Vagina (tissue), 2 donors: ENCODE data around the gene CERS2. TPM values are rescaled to one million over a fixed set of nuclear protein-coding genes. Genes with fewer than 3 reads are reported as not detected.

Source experiments
- DNase-seq, 2 donors: peaks; one replicate each; pipeline ENCODE4 v3.0.0-alpha.2; 2017; ENCODE audit errors: extremely low spot score in 2 of 2
- H3K27ac ChIP-seq: fragments of 200-600 bp; sonication (generic); one replicate; pipeline ENCODE4 v1.5.1; 2019
- H3K27me3 ChIP-seq: fragments of 200-600 bp; sonication (generic); one replicate; pipeline ENCODE4 v1.5.1; 2019
- H3K36me3 ChIP-seq, 2 donors: fragments of 200-600 bp; sonication (generic); one replicate each; pipeline ENCODE4 v1.5.1; 2017 to 2019
- H3K4me1 ChIP-seq: fragments of 200-600 bp; sonication (generic); one replicate; pipeline ENCODE4 v1.5.1; 2019
- H3K4me3 ChIP-seq, 2 donors: fragments of 200-600 bp; sonication (generic); 1 replicate in 1 of 2; 2 replicates in 1 of 2; pipeline ENCODE4 v1.5.1; 2016 to 2019
- H3K9me3 ChIP-seq: fragments of 200-600 bp; sonication (generic); one replicate; pipeline ENCODE4 v1.5.1; 2019
- POLR2A ChIP-seq, 2 donors: fragments of 450-650 bp; IDR thresholded peaks; one replicate each; pipeline ENCODE4 v1.6.1; 2017; ENCODE audit warnings: antibody characterized with exemption in 2 of 2, mild to moderate bottlenecking in 2 of 2, moderate library complexity in 2 of 2
- POLR2AphosphoS5 ChIP-seq, 2 donors: sonication (generic); formaldehyde crosslinking; IDR thresholded peaks; one replicate each; pipeline ENCODE4 v1.9.0; 2017; ENCODE audit warnings: antibody characterized with exemption in 2 of 2, mild to moderate bottlenecking in 2 of 2, low read depth in 1 of 2; ENCODE audit not compliant: insufficient read depth in 1 of 2
- intact Hi-C: fragments of 100-400 bp; cut with DNase I; formaldehyde crosslinking; loops from one replicate; pipeline ENCODE4 v1.15.1; 2023
- total RNA-seq: library from RNA; depleted of rRNA; stranded (reverse); fragments of >200 nt; gene quantifications from one replicate; pipeline ENCODE4 v1.2.3, GENCODE V29; 2016
- TF ChIP-seq, protein P1 (sequence below), 3 experiments: fragments of 450-650 bp in 2 of 3; fragments of 200-600 bp in 1 of 3; sonication (generic) in 1 of 3; IDR thresholded peaks; one replicate each; pipeline ENCODE4 v1.5.1; 2017 to 2019; ENCODE audit warnings: antibody characterized with exemption in 3 of 3, mild to moderate bottlenecking in 2 of 3, moderate library complexity in 2 of 3

CERS2 gene
- total RNA-seq, 1 donor from 2014 or later: 86.4 TPM

- DNase-seq: no peak
- TF ChIP-seq, protein P1, sequence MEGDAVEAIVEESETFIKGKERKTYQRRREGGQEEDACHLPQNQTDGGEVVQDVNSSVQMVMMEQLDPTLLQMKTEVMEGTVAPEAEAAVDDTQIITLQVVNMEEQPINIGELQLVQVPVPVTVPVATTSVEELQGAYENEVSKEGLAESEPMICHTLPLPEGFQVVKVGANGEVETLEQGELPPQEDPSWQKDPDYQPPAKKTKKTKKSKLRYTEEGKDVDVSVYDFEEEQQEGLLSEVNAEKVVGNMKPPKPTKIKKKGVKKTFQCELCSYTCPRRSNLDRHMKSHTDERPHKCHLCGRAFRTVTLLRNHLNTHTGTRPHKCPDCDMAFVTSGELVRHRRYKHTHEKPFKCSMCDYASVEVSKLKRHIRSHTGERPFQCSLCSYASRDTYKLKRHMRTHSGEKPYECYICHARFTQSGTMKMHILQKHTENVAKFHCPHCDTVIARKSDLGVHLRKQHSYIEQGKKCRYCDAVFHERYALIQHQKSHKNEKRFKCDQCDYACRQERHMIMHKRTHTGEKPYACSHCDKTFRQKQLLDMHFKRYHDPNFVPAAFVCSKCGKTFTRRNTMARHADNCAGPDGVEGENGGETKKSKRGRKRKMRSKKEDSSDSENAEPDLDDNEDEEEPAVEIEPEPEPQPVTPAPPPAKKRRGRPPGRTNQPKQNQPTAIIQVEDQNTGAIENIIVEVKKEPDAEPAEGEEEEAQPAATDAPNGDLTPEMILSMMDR (IDR thresholded peaks at IDR 0.05): no peak
- peak in 1 of 2 donors; percentile 2 for TF ChIP-seq POLR2A (IDR thresholded peaks at IDR 0.05)
- TF ChIP-seq POLR2AphosphoS5 (IDR thresholded peaks at IDR 0.05; ENCODE audit: insufficient read depth in 1 of 2, low read depth in 1 of 2): no peak
- intact Hi-C loops: no loop called here
- Histone ChIP-seq H3K9me3 (no peaks in the 10 kb centered on the region), H3K27ac (no peak overlapping the region), H3K4me1 (peaks cover 13% of the 10 kb centered on the region), H3K4me3 (no peak overlapping the region), H3K27me3 (no peaks in the 10 kb centered on the region), H3K36me3 (peaks cover 0 to 10% of the 10 kb centered on the region in 2 donors)
These were observed 18.0 kb upstream of the CERS2 start for GRCh38 chr1:150992626-150993025.

GRCh38 chr1:150987924-150988323, 13.3 kb upstream of the CERS2 start:
- no peaks in the 10 kb centered on the region for H3K9me3 ChIP-seq
- intact Hi-C loops: no loop called here
- no peaks in the 10 kb centered on the region for H3K4me1 ChIP-seq
- no peaks in the 10 kb centered on the region for H3K36me3 ChIP-seq
- DNase-seq: no peak
- H3K27ac ChIP-seq: no peak overlapping the region
- no peak overlapping the region for H3K4me3 ChIP-seq
- H3K27me3 ChIP-seq: no peaks in the 10 kb centered on the region
- TF ChIP-seq POLR2A (IDR thresholded peaks at IDR 0.05) (no peak), POLR2AphosphoS5 (IDR thresholded peaks at IDR 0.05; ENCODE audit: insufficient read depth in 1 of 2, low read depth in 1 of 2) (no peak)
- TF ChIP-seq, protein P1 (IDR thresholded peaks at IDR 0.05): no peak

GRCh38 chr1:150985179-150985825, 10.7 kb upstream of the CERS2 start:
- no peaks in the 10 kb centered on the region for H3K9me3 ChIP-seq
- no peaks in the 10 kb centered on the region for H3K27me3 ChIP-seq
- TF ChIP-seq, protein P1 (IDR thresholded peaks at IDR 0.05): no peak
- TF ChIP-seq POLR2AphosphoS5 (IDR thresholded peaks at IDR 0.05; ENCODE audit: insufficient read depth in 1 of 2, low read depth in 1 of 2) (no peak), POLR2A (IDR thresholded peaks at IDR 0.05) (no peak)
- DNase-seq: no peak
- intact Hi-C loops: no loop called here
- H3K4me1 ChIP-seq: no peaks in the 10 kb centered on the region
- H3K27ac ChIP-seq: no peak overlapping the region
- H3K4me3 ChIP-seq: no peak overlapping the region
- no peaks in the 10 kb centered on the region for H3K36me3 ChIP-seq

GRCh38 chr1:150981805-150982712, 7.4 kb upstream of the CERS2 start, which contains the start of gene ANXA9:
ANXA9 (plus strand) TSS chr1:150982292; CDS start chr1:150983106, 814 bp downstream.
- H3K4me1 ChIP-seq: peaks cover 22% of the 10 kb centered on the region
- no peaks in the 10 kb centered on the region for H3K27me3 ChIP-seq
- no peaks in the 10 kb centered on the region for H3K9me3 ChIP-seq
- intact Hi-C loops: no loop called here
- H3K27ac ChIP-seq: no peak within 1 kb of the TSS
- no peak for DNase-seq
- no peak within 1 kb of the TSS for H3K4me3 ChIP-seq
- H3K36me3 ChIP-seq: no peaks in the 10 kb centered on the region
- TF ChIP-seq, protein P1 (IDR thresholded peaks at IDR 0.05): no peak
- TF ChIP-seq POLR2AphosphoS5 (IDR thresholded peaks at IDR 0.05; ENCODE audit: insufficient read depth in 1 of 2, low read depth in 1 of 2): no peak
- no peak for TF ChIP-seq POLR2A (IDR thresholded peaks at IDR 0.05)
